Measurements from ENCODE around the gene RFT1. TPM values are rescaled to one million over a fixed set of nuclear protein-coding genes. Genes with fewer than 3 reads are reported as not detected.
A peak's percentile ranks its signal among the peaks of the same experiment; 100 is the strongest.

The RFT1 gene
- total and polyA plus RNA-seq, 2 of the 13 experiments (the other 11 are each of a cell fraction or from before 2014, with no cell fraction given), result 23.2 to 37.0 TPM

DNA sequence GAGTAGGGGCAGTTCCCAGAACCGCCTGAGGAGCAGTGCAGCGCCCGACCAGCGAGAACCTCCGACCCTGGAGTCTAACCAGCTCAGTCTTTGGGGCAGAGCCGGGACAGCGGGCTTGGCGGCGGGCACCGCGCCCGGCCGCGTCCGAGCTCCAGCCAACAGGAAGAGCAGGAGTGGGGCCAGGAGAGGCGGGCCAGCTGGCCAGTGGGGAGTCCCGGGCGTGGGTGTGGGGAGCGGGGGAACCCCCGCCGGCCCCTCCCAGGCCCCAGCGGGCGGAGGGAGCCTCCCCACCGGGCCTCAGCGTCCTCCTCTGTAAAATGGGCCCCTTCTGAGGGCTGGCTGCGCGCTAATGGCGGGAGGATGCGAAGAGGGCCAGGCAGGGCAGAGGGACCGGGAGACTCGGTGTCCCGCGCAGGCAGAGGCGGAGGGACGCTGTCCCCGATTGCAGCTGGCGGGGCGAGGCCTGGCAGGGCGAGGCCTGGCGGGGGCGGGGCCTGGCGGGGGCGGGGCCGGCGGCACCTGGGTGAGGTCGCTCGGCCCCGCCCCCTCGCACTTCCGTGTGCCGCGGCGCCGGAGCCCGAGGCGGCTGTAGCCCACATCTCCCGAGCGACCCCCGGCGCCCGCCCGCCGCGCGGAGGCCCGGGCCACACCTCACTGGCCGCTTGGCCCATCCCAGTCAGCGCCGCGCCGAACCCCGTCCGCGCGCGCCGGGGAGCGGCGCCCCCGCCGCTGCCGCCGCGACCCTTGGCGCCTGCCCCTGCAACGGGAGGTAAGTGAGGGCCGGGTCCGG is 30.6 kb upstream of the RFT1 start, which contains the start of gene PRKCD (continued):
- TF ChIP-seq, protein P1, sequence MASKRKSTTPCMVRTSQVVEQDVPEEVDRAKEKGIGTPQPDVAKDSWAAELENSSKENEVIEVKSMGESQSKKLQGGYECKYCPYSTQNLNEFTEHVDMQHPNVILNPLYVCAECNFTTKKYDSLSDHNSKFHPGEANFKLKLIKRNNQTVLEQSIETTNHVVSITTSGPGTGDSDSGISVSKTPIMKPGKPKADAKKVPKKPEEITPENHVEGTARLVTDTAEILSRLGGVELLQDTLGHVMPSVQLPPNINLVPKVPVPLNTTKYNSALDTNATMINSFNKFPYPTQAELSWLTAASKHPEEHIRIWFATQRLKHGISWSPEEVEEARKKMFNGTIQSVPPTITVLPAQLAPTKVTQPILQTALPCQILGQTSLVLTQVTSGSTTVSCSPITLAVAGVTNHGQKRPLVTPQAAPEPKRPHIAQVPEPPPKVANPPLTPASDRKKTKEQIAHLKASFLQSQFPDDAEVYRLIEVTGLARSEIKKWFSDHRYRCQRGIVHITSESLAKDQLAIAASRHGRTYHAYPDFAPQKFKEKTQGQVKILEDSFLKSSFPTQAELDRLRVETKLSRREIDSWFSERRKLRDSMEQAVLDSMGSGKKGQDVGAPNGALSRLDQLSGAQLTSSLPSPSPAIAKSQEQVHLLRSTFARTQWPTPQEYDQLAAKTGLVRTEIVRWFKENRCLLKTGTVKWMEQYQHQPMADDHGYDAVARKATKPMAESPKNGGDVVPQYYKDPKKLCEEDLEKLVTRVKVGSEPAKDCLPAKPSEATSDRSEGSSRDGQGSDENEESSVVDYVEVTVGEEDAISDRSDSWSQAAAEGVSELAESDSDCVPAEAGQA (IDR thresholded peaks at IDR 0.05; ENCODE audit: low read depth), result no peak
- TF ChIP-seq, protein P1 (CRISPR knock-in tag; IDR thresholded peaks at IDR 0.05; ENCODE audit: borderline replicate concordance), result no peak
- TF ChIP-seq ZSCAN21 (CRISPR knock-in tag; IDR thresholded peaks at IDR 0.05; ENCODE audit: borderline replicate concordance), result 0 out of 2 replicates have a peak, but pooled peaks have one; percentile 50
- TF ChIP-seq DMAP1 (CRISPR knock-in tag; IDR thresholded peaks at IDR 0.05), result peak; percentile 21; the same call in 1 of the 2 replicates
- no peak for TF ChIP-seq RERE (CRISPR knock-in tag; IDR thresholded peaks at IDR 0.05; ENCODE audit: low read depth)
- no peak for TF ChIP-seq SIX4 (CRISPR knock-in tag; IDR thresholded peaks at IDR 0.05)
- TF ChIP-seq RCOR2 (CRISPR knock-in tag; IDR thresholded peaks at IDR 0.05), result no peak; the same call in 1 of the 2 replicates
- TF ChIP-seq, protein P2, sequence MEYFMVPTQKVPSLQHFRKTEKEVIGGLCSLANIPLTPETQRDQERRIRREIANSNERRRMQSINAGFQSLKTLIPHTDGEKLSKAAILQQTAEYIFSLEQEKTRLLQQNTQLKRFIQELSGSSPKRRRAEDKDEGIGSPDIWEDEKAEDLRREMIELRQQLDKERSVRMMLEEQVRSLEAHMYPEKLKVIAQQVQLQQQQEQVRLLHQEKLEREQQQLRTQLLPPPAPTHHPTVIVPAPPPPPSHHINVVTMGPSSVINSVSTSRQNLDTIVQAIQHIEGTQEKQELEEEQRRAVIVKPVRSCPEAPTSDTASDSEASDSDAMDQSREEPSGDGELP (IDR thresholded peaks at IDR 0.05; ENCODE audit: borderline replicate concordance, low read depth), result peak; percentile 57; the same call in 1 of the 2 replicates
- no peak for TF ChIP-seq ZNF160 (CRISPR knock-in tag; IDR thresholded peaks at IDR 0.05)
- no peak for TF ChIP-seq KDM4B (CRISPR knock-in tag; IDR thresholded peaks at IDR 0.05)
- TF ChIP-seq RFX1 (IDR thresholded peaks at IDR 0.05), result no peak
- TF ChIP-seq CENPX (CRISPR knock-in tag; IDR thresholded peaks at IDR 0.05), result no peak
- TF ChIP-seq SNAI1 (CRISPR knock-in tag; IDR thresholded peaks at IDR 0.05; ENCODE audit: borderline replicate concordance), result no peak
- TF ChIP-seq CREB1 (IDR thresholded peaks at IDR 0.05), result no peak
- TF ChIP-seq CREB1 (CRISPR knock-in tag; IDR thresholded peaks at IDR 0.05), result no peak
- no peak for TF ChIP-seq ZNF280B (CRISPR knock-in tag; IDR thresholded peaks at IDR 0.05; ENCODE audit: borderline replicate concordance)
- no peak for TF ChIP-seq SIN3B (IDR thresholded peaks at IDR 0.05; ENCODE audit: low read length)
